HG02623 (cell line): ENCODE data around the gene TMEM143.
"Not testable (repeated sequence)": the region's sequence is repeated elsewhere in the genome, so short reads cannot be mapped to it uniquely, and the experiment has no call there.

ENCODE experiments used
- ATAC-seq: cut with Tn5 transposase; IDR thresholded peaks from one replicate; pipeline ENCODE4 v1.9.1; 2021; ENCODE audit warnings: moderate library complexity; ENCODE audit not compliant: unreplicated experiment

Gene TMEM143

DNA sequence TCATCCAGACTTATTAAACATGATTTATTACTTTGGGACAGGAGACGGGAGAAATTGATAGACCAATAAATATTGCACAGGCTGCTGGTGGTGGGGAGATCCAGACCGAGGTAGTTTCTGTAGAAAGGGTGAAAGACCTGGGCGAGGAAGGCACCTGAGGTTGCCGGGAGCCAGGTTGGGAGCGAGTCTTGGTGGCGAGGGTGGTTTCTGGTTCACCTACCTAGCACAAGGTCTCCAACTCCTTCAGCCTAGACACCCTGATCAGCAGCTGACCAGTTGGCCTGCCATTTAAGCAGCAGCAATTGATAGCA, 31.4 kb downstream of the TMEM143 start:
- no peak for ATAC-seq

DNA sequence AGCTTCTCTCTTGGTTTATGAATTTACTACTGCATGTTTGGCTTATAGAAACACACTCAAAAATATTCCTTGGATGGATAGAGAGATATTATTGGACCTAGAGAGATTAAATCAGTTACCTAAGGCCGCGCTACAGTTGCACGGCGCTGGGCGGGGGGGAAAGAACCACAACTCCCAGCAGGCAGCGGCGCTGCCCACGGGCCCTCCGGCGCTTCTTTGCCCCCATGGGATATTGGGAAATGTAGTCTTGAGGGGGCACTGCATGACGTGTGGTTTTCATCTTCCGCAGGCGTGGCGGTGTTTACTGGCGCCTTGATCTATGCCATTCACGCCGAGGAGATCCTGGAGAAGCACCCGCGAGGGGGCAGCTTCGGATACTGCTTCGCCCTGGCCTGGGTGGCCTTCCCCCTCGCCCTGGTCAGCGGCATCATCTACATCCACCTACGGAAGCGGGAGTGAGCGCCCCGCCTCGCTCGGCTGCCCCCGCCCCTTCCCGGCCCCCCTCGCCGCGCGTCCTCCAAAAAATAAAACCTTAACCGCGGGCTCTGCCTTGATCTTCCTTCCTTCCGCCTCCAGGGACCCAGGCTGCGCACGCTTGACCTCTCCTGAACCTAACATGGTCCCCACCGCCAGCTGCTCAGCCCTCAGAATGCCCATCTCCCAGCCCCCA, 33.6 kb downstream of the TMEM143 start:
- ATAC-seq: peak; percentile 25

DNA sequence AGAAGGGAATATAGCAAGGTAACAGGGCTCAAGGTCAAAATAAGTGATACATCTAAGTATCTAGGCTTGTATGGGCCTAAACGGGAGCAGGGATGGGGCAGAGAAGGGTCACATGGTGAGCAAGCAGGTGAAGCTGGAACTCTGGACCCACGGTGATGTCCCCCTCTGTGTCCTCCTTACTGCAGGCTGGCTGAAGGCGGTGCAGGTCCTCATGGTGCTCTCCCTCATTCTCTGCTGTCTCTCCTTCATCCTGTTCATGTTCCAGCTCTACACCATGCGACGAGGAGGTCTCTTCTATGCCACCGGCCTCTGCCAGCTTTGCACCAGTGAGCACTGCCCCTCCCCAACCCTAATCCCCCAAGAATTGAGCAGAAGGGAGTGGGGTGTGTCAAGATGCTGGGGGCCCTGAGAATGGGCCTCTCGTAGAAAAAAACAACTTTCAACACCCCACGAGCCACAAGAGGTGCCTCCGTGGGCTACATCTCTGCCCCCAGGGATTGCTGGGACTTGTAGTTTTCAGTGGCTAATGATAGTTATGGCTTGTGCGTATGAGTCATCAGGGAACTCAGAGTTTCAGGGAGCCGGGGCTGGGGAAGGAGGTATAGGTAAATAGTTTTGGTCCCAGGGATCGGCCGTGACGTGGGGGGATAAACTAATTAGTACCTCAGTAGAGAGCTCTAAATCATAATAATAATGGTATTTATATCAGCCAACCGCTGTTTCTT, 34.4 kb downstream of the TMEM143 start:
- ATAC-seq: no peak

DNA sequence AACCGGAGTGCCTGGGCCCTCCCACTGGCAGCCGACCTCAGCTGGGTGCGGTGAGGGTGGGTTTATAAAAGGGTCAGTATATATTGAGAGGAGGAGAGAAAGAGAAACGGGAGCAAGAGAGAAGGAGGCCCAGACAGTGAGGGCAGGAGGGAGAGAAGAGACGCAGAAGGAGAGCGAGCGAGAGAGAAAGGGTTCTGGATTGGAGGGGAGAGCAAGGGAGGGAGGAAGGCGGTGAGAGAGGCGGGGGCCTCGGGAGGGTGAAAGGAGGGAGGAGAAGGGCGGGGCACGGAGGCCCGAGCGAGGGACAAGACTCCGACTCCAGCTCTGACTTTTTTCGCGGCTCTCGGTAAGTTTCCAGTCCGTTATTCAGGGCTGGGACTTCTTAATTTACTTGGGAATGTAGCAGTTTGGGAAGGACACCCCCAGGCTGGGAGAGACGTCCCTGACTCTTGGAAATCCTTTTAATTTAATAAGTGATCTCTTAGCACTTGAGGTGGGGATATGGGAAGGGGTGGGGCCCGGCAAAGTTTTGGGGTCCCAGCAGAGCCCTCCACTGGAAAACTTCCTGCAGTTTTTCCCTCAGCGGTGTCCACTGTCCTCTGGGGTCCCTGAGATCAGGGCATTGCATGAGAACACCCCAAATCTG, 38.4 kb downstream of the TMEM143 start, which contains the start of gene EMP3:
Gene EMP3 (plus strand): TSS at position 288 of the 646 bp plus-strand sequence. CDS start 1,293 bp downstream, outside the sequence.
- no peak for ATAC-seq

DNA sequence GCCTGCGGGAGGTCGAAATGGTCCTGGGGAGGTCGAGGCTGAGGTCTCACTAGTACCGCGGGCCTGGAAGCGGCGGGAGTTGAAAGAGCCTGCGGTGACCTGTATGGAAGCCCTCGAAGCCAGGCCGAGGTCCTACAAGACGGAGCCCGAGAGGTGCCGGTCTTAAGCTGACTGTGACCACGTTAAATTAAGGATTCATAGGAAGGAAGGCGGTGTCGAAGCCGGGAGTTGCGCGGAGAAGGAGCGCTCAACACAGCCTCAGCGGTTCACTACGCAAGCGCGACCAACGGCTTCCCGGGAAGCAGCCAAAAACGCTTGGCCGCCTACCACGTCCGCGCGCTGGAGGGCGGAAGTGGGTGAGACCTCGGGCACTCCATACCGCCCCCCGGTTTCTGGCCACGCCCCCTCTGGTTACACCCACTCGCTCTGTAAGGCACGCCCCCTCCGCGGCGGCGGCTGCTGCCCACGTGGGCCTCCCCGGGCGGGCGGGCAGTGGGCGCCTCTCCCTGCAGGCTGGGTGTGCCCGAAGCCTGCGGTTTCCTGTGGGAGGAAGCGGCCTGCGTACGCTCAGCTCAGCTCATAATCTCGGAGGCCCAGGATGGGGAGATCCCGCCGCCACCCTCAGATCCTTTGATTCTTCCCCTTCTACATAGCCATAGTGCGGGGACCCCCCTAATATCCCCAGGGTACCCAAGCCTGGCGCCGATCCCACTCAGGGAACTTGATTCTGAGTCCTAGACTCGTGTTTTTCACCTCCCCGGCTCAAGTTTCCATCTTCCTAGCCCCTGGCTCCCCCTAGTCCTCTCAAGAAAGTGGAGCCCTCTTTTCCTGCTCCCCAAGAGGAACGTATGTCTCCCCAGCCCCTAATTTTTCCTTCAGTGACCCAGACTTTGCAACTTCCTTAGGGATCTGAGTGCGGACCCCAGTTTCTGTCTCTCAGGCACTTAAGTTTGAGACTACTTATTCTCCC, 41.8 kb downstream of the TMEM143 start:
- peak; percentile 58 for ATAC-seq

DNA sequence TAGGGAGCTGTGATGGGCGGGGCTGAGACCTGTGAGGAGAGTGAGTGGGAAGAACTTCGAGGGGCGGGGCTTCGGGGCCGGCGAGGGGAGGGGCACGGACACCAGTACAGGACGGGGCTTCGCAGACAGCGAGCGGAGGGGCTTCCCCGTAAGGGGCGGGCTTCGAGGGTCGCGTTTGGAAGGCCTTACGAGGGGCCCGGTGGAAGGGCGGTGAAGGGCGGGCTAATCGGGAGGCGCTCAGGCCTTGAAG, 42.4 kb downstream of the TMEM143 start:
- no peak for ATAC-seq

DNA sequence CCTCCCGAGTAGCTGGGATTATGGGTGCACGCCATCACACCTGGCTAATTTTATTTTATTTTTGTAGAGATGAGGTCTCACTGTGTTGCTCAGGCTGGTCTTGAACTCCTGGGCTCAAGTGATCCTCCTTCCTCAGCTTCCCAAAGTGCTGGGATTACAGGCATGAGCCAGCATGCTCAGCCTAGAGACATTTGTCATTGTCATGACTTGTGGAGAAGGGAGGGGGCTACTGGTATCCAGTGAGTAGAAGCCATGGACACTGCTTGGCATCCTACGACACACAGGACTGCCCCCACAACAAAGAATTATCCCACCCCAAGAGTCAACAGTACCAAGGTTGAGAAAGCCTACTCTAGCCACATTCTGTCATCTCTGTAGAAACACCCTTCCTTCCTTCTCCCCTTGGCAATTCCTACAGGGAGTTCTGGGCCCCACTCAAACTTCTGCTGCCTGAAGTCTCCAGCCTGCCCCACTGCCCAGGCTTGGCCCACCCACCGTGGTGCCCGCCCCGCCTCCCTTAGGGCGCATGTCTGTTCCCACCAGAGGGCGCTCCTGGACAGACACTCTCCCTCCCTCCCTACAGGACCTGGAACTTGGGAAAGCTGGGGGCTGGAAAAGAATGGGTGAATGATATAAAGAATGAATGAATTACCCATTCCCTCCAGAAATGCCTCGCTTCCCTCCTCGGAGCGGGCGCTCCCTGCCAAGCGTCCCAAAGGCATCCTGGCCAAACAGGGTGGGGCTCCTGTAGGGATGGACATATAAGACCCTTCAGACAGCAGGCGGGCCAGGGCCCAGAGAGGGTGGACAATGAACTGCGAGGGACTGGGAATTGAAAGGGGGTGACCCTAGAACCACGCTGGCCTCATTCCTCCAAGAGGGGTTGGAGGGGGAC, 43.8 kb downstream of the TMEM143 start:
- no peak for ATAC-seq

DNA sequence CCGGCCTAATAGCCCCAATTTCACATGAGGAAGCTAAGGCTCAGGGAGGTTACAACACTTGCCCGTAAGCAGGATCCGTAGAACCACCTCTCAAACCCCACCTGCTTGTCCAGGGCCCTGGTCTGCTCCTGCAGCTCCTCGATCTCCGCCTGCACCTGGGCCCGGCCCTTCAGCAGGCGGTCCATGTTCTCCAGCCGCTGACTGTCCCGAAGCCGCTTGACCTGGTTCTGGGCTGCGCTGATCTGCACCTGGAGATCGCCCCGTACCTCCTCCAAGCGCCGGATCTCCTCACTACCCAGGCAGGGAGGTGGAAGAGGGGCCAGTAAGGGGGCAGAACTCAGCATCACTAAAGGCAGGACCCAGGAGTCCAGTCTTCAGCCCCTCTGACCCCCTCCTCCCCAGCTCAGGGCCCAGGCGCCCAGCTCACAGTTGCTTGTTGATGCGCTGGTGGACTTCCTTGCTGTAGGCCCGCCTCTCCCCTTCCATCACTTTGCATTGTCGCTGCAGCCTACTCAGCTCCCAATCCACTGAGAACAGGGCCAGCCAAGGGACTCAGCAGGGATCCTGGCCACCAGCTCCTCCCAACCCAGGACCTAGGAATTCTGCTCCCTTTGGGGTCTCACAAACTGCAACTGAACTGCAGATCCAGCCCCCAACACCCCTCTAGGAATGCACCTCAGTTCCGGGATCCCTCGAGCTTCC, 45.3 kb downstream of the TMEM143 start:
- no peak for ATAC-seq

DNA sequence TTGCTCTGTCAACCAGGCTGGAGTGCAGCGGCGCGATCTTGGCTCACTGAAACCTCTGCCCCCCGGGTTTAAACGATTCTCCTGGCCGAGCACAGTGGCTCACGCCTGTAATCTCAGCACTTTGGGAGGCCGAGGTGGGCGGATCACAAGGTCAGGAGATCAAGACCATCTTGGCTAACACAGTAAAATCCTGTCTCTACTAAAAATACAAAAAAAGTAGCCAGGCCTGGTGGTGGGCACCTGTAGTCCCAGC, 46.1 kb downstream of the TMEM143 start:
- ATAC-seq: not testable (repeated sequence)

DNA sequence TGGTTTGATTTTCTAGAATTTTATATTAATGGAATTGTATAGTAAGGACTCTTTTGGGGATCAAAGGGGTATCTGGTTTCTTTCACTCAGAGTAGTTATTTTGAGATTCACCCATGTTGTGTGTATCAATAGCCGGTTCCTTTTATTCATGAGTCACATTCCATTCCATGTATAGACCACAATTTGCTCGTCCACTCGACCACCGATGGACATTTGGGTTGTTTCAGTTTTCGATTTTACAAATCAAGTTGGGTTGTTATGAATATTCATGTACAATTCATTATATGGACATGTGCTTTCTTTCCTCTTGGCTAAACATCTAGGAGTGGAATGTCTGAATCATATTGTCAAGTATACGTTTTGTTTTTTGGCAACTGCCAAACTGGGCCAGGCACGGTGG, 48.0 kb downstream of the TMEM143 start:
- no peak for ATAC-seq

DNA sequence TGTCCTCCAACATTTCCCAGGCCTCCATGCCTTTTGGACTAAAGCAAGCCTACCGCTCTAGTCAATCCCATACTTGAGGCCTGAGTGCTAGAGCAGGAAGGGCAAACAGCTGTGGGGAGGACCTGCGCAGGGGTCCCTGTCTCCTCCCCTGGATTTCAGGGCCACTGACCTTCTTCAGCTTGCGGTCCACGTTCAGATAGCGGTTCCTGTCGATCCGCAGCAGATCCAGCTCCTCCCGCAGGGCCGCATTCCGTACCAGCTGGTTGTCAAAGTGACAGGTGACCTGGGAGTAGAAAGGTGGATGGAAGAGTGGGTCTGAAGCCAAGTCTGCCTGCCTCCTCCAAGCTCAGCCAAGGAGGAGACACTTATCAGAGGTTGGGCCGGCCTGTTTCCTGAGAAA, 52.4 kb downstream of the TMEM143 start:
- ATAC-seq: no peak

DNA sequence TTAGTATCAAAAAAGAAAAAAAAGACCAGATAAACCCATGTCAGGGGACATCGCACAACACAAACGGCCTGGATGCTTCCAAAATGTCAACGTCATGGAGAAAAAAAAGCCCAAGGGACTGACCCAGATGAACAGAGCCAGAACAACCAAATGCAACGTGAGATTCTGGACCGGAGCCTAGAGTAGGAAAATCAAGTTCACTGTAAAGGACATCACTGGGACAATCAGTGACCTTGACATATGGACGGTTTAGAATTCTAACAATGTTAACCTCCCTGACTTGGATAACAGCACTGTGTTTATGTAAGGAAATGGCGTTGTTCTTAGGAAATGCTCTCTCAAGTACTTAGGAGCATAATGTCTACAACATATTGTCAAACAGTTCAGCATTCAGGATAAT, 53.5 kb downstream of the TMEM143 start:
- no peak for ATAC-seq

DNA sequence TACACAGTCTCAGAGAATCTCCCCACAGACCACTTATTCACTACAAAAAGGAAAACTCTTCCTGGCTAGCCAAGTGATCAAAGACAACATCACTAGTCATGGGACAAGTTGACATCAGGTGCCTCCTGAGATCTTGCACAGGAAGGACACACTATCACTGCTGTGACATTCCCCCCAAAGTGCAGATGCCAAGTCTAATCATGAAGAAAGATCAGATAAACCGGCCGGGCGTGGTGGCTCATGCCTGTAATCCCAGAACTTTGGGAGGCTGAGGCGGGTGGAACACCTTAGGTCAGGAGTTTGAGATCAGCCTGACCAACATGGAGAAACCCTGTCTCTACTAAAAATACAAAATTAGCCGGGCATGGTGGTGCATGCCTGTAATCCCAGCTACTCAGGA, 54.0 kb downstream of the TMEM143 start:
- ATAC-seq: not testable (repeated sequence)

DNA sequence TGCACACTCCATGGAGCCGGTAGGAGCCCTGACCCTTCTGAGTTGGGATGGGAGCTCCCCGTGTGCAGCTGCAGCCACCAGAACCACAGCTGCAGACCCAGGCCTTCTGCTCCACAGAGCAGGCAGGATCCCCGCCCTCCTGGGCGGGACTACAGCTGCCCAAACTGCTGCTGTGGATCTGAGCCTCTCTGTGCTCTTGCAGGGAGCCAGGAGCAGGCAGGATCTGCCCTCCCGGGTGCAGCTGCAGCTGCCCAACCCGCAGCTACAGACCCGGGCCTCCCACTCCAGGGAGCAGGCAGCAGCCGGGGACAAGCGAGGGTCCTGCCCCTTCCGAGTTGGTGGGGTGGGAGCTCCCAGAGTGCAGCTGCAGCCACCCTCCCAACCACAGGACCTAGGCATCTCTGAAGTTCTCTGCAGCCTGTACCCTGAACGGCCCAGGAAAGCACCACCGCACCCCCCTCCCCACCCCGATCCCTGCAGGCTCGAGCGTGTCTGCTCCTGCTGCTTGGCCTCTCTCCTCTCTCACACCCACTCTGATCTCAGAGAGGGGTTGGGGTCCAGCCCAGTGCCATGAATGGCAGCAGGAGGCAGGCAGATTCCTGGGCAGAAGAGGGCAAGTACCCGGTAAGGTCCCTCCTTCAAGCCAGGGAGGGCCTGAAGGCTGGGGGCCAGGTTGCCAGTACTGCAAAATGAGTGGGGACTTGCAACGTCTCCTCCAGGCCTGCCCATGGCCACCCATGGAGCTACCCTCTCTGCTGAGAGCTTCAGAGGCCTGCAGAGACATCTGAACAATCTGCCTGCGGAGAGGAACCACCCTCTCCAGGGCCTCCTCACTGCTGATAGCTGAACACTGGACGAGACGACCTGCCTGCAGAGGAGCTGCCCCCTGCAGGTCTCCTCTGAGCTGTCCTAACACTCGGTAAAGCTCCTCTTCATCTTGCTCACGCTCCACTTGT, 54.8 kb downstream of the TMEM143 start:
- ATAC-seq: no peak

DNA sequence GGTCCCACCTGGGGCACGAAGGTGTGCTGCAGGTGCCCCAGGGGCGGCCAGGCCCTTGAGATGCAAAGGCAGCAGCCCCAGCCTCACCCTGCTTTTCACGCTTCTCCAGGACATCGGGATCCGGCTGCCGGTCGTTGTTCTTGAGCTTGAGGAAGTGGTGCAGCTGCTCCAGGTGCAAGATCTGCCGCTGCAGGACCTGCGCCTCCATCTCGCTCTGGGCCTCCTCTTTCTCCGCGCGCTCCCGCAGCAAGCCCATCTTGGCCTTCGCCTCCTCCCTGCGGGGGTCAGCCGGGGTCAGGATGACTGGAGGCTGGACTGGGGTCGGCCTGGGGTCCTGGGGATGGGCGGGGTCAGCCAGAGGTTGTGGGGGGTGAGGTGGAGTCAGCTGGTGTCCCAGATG, 59.9 kb downstream of the TMEM143 start:
- no peak for ATAC-seq

DNA sequence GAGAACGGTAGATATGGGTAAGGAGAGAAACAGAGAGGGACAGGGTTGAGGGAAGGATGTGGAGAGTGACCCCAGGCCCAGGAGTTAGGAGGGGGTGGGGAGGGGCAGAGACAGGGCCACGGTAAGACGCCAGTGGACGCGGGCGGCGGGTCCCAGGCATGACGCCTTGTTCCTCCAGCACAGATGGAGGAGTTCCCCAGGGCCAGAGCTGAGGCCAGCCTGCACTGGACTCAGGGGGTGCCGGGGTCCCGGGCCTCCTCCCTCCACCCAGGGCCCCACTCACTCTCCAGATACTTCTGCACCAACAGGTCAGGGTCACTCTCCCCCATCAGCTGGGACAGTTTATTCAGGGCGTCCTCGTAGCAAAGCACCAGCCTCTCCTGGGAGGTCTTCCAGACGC, 60.4 kb downstream of the TMEM143 start:
- no peak for ATAC-seq

DNA sequence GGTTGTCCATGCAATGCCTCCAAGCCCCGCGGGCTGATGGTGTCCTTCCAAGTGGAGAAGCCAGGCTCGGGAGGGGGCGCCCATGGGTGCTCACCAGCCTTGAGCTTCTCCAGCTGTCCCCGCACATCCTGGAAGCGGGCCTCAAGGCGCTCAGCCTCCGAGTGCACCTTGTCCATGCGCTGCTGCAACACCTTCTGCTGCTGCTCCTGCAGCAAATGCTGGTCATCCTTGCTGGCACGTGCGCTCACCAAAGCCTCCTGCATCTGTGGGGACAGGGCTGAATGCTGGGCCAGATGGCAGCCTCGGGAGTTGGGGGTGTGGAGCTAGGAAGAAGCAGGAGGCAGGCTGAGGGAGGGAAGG, 61.2 kb downstream of the TMEM143 start:
- ATAC-seq: no peak

DNA sequence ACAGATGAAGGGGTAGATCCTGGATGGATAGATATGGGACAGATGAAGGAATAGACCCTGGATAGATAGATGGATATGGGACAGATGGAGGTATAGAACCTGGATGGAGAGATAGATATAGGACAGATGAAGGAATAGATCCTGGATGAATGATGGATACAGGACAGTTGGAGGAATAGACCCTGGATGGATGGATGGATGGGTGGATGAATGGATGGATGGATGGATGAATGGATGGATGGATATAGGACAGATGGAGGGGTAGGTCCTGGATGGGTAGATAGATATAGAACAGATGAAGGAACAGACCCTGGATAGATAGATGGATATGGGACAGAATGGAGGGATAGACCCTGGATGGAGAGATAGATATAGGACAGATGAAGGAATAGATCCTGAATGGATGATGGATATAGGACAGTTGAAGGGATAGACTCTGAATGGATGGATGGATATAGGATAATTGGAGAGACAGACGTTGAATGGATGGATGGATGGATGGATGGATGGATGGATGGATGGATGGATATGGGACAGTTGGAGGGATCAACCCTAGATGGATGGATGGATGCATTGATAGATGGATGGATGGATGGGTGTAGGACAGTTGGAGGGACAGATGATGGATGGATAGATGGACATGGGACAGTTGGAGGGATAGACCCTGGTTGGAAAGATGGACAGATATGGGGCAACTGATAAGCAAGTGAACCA, 61.7 kb downstream of the TMEM143 start:
- no peak for ATAC-seq
